ENCODE results near the gene PLCG1.

Gene PLCG1

GRCh38 chr20:41119614-41120561, 17.5 kb upstream of the PLCG1 start:
- Histone ChIP-seq H3K4me2 (ENCODE audit: low read depth, low read length, poor library complexity, severe bottlenecking) (no peak overlapping the region), H3K79me2 (ENCODE audit: insufficient read depth, low read length) (no peaks in the 10 kb centered on the region), H3K27ac (ENCODE audit: low read depth, low read length) (no peak overlapping the region), H3F3A (ENCODE audit: insufficient read depth) (no peaks in the 10 kb centered on the region), H2AFZ (ENCODE audit: low read depth, low read length, severe bottlenecking) (no peak overlapping the region), H4K20me1 (ENCODE audit: low read depth, low read length) (no peaks in the 10 kb centered on the region), H3K9ac (ENCODE audit: low read length) (no peak overlapping the region), H3K36me3 (ENCODE audit: low read length) (peaks cover 35% of the 10 kb centered on the region), H3K4me3 (ENCODE audit: insufficient read depth, low read length, poor library complexity, severe bottlenecking) (no peak overlapping the region), H3K27me3 (ENCODE audit: low read length) (no peaks in the 10 kb centered on the region), H3K9me2 (replicated peaks; ENCODE audit: insufficient read depth, low read length) (no peaks in the 10 kb centered on the region), H3K9me3 (ENCODE audit: insufficient read depth, low read length) (no peaks in the 10 kb centered on the region)
- TF ChIP-seq CTCF (IDR thresholded peaks at IDR 0.05; ENCODE audit: insufficient read depth, low read length, poor library complexity, severe bottlenecking) (no peak), EZH2phosphoT487 (conservative IDR thresholded peaks at IDR 0.05; ENCODE audit: low read length) (no peak)

GRCh38 chr20:41121399-41121798, 15.9 kb upstream of the PLCG1 start:
- Histone ChIP-seq H2AFZ (ENCODE audit: low read depth, low read length, severe bottlenecking) (no peak overlapping the region), H3K4me3 (ENCODE audit: insufficient read depth, low read length, poor library complexity, severe bottlenecking) (no peak overlapping the region), H3K4me2 (ENCODE audit: low read depth, low read length, poor library complexity, severe bottlenecking) (no peak overlapping the region), H3K79me2 (ENCODE audit: insufficient read depth, low read length) (no peaks in the 10 kb centered on the region), H3K9me2 (replicated peaks; ENCODE audit: insufficient read depth, low read length) (no peaks in the 10 kb centered on the region), H3K36me3 (ENCODE audit: low read length) (peaks cover 29% of the 10 kb centered on the region), H3F3A (ENCODE audit: insufficient read depth) (no peaks in the 10 kb centered on the region), H3K27me3 (ENCODE audit: low read length) (no peaks in the 10 kb centered on the region), H3K9me3 (ENCODE audit: insufficient read depth, low read length) (no peaks in the 10 kb centered on the region), H4K20me1 (ENCODE audit: low read depth, low read length) (no peaks in the 10 kb centered on the region), H3K9ac (ENCODE audit: low read length) (no peak overlapping the region), H3K27ac (ENCODE audit: low read depth, low read length) (no peak overlapping the region)
- TF ChIP-seq CTCF (IDR thresholded peaks at IDR 0.05; ENCODE audit: insufficient read depth, low read length, poor library complexity, severe bottlenecking) (no peak), EZH2phosphoT487 (conservative IDR thresholded peaks at IDR 0.05; ENCODE audit: low read length) (no peak)

- Histone ChIP-seq H3K79me2 (ENCODE audit: insufficient read depth, low read length) (no peaks in the 10 kb centered on the region), H4K20me1 (ENCODE audit: low read depth, low read length) (no peaks in the 10 kb centered on the region), H2AFZ (ENCODE audit: low read depth, low read length, severe bottlenecking) (no peak overlapping the region), H3F3A (ENCODE audit: insufficient read depth) (no peaks in the 10 kb centered on the region), H3K27ac (ENCODE audit: low read depth, low read length) (no peak overlapping the region), H3K27me3 (ENCODE audit: low read length) (no peaks in the 10 kb centered on the region), H3K36me3 (ENCODE audit: low read length) (peaks cover 20% of the 10 kb centered on the region), H3K9me2 (replicated peaks; ENCODE audit: insufficient read depth, low read length) (no peaks in the 10 kb centered on the region), H3K4me2 (ENCODE audit: low read depth, low read length, poor library complexity, severe bottlenecking) (no peak overlapping the region), H3K9ac (ENCODE audit: low read length) (no peak overlapping the region), H3K9me3 (ENCODE audit: insufficient read depth, low read length) (no peaks in the 10 kb centered on the region), H3K4me3 (ENCODE audit: insufficient read depth, low read length, poor library complexity, severe bottlenecking) (no peak overlapping the region)
- no peak for TF ChIP-seq EZH2phosphoT487 (conservative IDR thresholded peaks at IDR 0.05; ENCODE audit: low read length)
- TF ChIP-seq CTCF (IDR thresholded peaks at IDR 0.05; ENCODE audit: insufficient read depth, low read length, poor library complexity, severe bottlenecking): no peak
Observed at GRCh38 chr20:41123631-41124030, 13.7 kb upstream of the PLCG1 start.

Measured in SU-DHL-6 (cell line).